Activated T-cell treated with anti-CD3 and anti-CD28 coated beads, Interleukin-2, amount 50 U/mL, for 48 hours (primary cell): ENCODE data around the gene CNNM3.

Experiments
- DNase-seq, 2 experiments: peaks; one replicate each; pipeline ENCODE4 v3.0.0-alpha.2; 2020

Gene CNNM3

GRCh38 chr2:96866149-96866548 lies 50.1 kb downstream of the CNNM3 start:
- DNase-seq, result no peak

GRCh38 chr2:96866586-96866985 lies 50.5 kb downstream of the CNNM3 start:
- no peak for DNase-seq

- no peak for DNase-seq
These were observed 51.1 kb downstream of the CNNM3 start for GRCh38 chr2:96866986-96867755.

GRCh38 chr2:96867756-96868554 lies 51.9 kb downstream of the CNNM3 start:
- peak in 1 of 2 experiments; percentile 43 for DNase-seq

- peak; percentile 77 to 78 for DNase-seq
These were observed 52.6 kb downstream of the CNNM3 start for GRCh38 chr2:96868555-96869280.

DNA sequence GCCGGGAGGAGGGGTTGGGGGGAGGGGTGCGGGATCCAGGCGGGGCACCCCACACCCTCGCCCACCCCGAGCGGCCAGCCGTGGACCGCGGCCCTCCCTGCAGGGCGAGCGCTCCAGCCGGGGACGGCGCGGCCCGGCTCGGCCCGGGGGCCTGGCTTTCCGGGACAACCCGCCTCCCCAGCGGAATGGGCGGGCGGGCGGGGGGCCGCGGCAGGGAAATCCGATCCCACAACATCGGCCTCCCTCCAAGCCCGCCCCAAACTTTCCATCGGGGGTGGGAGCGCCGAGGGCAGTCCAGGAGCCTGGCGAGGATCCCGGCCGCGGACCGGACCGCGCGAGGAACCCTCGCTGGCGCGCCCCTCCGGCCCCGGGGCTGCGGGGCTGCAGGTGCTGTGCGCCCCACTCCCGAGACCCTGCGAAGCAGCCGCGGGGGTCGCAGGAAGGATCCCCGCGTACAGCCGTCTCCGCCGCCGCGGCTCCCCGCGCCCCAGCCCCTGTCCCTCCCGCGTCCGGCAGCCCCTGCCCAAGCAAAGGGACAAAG lies 53.3 kb downstream of the CNNM3 start:
- DNase-seq, result peak in 1 of 2 experiments; percentile 36

GRCh38 chr2:96869822-96870625 lies 54.0 kb downstream of the CNNM3 start, which contains the start of gene SEMA4C:
Gene SEMA4C (minus strand): TSS chr2:96870080. CDS start chr2:96867886, 2,194 bp downstream.
- peak; percentile 59 to 67 for DNase-seq

DNA sequence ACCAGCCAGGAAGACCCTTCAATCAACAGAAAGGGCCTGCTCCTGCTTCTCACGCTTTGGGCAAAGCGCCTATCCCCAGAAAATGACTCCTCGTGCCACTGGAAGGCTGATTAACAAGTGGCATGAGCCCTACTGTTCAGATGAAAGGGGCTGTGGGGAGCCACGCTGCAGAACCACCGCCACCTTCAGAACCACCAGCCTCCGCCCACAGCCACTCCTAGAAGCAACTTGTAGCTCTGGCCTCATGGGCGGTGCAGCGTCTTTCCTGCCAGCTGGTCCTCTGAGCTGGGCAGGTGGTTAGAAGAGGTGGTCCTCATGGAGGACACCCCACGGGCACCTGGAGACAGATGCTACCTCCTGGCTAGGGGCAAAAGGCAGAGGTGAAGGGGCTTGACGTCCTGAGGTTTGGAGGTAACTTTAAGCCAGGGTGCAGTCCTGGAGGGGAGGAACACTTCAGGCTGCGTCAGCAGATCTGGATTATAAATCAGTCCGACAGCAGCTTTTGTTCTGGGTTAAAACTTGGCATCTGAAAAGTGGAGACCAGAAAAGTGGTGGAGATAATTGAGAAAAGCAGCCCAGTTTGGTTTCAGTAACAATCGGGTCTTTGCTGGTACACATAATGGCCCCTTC lies 54.7 kb downstream of the CNNM3 start:
- DNase-seq, result peak; percentile 62 to 73

- no peak for DNase-seq
These were observed 56.7 kb downstream of the CNNM3 start for GRCh38 chr2:96872591-96873349.

DNA sequence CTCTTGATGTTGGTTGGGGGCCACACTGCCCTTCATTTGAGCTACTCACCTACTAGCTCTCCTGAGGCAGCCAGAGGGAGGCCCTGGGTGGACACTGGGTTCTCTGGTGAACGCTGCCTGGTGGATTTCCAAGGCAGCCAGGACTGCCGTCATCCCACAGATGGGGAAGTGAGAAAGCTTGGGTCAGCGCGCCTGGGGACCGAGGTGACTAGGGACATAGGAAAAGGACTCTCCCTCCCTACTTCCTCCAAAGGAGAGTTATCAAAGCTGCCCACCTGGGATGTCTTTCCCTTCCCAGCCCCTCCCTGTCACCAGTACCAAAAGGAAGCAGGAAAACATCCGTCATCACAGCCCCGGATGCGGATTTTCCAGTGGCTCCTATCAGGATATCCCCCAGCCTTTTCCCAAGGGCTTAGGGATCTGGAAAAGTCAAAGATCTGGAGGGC lies 57.6 kb downstream of the CNNM3 start:
- no peak for DNase-seq

DNA sequence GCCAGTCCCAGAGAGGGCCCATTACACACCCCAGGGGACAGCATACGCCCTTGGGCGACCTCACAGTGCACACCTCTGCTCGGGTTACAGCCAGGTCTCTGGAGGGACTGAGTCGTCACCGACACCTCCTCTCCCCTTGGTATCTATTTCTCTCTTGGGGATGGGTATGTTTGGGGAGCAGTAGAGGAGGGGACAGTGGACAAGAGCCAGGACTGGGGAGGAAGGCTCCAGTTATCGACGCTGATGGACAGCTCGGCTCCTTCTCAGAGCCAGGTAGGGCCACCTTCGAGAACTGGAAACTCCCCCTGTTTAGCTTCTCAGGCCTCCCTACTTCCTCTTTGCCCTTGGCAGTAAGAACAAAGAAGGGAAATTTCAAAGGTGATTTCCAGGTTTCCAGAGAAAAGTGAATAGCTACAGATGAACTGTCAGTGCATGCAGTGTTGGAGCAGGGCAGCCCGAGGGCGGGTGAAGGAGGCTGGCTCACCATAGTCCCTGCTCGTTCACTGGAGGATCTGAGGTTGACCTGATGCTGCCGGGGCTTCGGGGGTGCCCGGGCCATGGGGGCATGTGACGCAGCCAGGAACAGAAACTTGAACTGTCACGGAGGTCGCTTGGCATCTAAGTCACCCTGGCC lies 58.2 kb downstream of the CNNM3 start:
- DNase-seq, result peak in 1 of 2 experiments; percentile 37

- no peak for DNase-seq
These were observed 59.6 kb downstream of the CNNM3 start for GRCh38 chr2:96875498-96876268.

DNA sequence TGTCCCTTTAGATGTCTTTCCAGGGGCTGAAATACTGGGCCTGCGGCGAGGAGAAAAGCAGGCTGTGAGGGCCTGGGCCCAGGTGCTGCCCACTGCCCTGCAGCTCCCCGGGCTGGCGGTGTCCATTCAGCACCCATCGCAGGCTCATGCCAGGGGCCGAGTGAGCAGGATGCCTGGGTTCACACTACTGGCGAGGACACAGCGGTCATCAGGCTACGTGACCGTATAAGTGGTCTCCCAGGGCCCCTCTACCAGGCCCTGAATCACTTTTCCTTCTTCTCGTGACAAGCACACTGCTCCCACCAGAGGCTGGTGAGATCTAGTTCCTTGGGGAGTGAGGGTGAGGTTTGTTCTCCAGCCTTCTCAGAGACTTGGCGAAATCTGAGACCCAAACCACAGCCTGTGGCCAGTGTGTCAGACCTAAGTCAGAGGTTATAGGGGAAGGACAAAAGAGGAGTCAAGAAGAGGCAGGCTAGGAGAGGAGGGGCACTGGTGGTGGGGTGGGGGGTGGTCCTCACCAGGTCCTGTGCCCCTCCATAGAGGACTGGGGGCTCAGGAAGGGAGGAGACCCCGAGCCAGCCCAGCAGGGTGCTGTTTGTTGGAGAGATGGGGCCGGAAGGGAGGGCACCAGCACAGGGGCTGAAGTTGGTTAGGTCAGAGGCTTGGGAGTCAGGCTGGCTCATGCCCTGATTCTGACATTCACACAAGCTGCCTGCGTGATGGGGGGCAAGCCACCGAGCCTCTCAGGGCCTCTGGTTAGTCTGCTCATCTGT lies 60.4 kb downstream of the CNNM3 start:
- DNase-seq, result no peak

DNA sequence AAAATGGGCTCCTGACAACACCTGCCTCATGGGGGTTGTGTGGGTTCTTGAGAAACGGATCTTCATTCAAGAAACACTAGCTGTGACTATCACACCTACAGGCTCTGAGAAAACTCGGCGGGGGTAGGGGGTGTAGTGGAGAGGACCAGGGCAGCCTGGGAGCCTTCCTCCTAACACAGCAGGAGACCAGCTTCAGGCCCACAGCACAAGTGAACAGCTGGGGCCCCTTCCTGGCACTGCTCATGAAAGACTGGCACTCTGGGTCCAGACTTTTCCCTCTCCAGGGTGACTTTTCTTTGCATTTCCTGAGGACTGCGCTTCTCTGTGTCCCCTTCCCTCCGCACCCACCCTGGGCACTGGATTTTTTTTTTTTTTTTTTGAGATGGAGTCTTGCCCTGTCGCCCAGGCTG lies 61.0 kb downstream of the CNNM3 start:
- no peak for DNase-seq

GRCh38 chr2:96877631-96878092 lies 61.6 kb downstream of the CNNM3 start:
- no peak for DNase-seq

GRCh38 chr2:96878171-96878570 lies 62.1 kb downstream of the CNNM3 start:
- no peak for DNase-seq

GRCh38 chr2:96878796-96879544 lies 62.9 kb downstream of the CNNM3 start:
- no peak for DNase-seq
